Anterior cingulate cortex (tissue), 58 donors: ENCODE results near the gene ADAMTS3.

Experiments used
- DNase-seq, 58 donors: peaks; one replicate each; lab custom pipeline; 2025; lab: John Stamatoyannopoulos, UW

The ADAMTS3 gene

DNA sequence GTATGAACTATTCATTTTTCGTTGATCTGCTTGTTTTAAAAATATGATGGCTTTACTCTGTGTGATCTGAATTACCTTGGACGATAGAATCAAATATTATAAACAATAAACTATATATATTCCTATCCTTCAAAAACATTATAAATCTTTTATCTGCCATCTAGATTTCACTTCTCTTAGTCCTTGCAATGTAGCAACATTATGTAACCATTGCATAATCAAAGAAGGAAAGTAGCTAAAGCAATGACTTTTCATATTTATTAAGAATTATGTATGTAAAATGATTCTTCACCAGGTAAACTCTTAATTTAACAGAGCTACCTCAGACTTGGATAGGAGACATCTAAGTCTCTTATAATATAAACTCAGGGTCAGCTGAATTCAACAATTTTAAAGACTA is 210.5 kb downstream of the ADAMTS3 start:
- DNase-seq, result no peak

DNA sequence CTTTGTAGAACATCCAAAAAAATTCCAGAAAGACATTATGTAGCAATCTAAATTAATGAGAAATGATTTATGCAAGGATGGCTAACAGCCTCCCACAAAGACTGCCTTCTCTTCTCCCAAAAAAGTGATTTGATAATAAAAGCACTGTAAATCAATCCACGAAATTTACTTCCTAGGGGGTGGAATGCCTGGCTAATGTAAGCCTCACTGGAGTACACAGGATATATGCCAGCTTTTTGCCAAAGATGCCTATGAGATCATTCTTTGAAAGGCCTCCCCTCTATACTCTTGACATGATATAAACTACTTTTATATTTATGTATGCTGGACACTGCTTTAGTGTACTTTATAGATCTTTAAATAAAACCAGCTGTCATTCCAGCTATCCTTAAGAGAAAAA is 211.1 kb downstream of the ADAMTS3 start:
- DNase-seq, result no peak

DNA sequence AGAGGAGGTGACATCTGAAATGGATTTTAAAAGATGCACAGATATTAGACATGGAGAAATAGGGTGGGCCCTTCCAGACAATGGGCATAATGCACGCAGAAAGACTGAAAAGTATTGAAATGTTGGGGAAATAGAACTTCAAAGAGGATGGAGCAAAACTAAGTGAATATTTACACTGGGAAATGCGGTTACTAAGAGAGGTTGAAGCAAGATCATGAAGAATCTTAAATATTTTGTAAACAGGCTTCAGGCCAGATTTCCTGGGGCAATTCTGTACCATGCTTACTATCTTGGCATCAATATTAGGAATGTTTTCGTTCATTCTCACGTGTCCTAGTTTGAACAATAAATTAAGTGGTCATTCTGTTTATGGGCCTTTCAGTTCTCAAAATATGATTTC is 216.3 kb downstream of the ADAMTS3 start:
- DNase-seq, result no peak

DNA sequence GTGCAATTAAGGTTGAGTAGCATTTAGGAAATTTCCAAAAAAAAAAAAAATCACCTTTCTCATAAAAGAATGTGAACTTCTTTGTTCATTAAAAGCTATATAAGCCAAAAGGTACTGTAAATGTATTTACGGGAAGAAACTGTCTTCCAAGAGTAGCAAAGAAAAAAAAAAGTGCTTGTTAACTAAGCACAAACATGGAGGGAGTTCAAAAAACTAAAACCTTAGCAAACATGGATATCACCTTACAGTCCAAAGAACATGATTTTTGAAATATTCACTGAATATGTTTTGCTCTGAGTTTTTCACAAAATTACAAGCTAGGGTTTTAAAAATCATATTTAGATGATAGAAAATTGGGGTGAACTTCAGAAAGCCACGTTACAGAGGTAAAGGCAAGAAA is 217.5 kb downstream of the ADAMTS3 start:
- DNase-seq, result no peak

DNA sequence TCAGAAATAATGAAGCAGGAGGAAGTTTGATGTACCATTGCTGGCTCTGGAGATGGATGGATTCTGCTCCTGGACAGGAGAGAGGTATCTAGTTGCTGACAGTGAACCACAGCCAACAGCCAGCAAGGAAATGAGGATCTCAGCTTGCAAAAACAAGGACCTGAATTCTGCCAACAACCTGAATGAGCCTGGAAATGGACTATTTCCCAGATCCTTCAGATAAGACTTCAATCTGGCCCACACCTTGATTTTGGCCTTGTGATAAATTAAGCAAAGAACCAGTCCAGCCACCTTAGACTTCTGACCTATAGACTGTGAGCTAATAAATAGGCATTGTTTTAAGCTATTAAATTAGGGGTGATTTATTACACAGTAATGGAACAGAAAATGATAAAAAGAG is 220.3 kb downstream of the ADAMTS3 start:
- no peak for DNase-seq

DNA sequence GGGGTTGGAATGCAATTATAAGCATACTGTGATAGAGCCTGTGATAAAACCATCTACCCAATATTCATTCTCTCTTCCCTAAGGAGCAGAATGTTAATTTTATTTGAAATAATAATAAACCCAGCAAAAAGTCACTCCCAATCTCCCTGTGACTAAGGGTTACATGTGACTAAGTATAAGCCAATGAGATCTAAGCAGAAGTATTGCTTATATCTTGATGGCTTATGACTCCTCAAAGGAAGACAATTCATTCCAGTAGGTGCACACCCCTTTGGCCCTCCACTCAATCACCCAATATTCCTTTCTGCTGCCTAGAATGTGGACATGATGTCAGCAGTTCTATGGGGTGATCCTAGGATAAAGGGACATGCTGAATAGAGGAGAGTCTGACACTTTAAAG is 224.6 kb downstream of the ADAMTS3 start:
- no peak for DNase-seq

DNA sequence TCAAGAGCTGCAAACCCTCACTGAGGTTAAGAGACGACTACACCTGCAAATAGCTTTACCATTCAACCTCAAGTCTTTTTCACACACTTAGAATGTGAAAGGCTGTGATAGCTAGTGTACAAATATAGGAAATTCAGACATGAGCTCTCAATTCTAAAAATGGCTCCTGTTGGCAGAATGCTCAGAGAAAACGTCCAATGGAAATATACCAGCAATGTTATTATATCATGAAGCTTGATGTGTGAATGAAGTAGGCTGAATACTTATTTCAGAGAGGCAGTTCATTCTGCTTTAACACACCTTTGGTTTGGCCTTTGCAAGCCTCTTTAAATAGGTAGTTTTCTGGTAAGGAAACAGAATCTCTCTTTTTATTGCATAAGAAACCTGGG is 227.6 kb downstream of the ADAMTS3 start:
- peak in 2 of 58 donors; percentile 12 to 25 for DNase-seq

DNA sequence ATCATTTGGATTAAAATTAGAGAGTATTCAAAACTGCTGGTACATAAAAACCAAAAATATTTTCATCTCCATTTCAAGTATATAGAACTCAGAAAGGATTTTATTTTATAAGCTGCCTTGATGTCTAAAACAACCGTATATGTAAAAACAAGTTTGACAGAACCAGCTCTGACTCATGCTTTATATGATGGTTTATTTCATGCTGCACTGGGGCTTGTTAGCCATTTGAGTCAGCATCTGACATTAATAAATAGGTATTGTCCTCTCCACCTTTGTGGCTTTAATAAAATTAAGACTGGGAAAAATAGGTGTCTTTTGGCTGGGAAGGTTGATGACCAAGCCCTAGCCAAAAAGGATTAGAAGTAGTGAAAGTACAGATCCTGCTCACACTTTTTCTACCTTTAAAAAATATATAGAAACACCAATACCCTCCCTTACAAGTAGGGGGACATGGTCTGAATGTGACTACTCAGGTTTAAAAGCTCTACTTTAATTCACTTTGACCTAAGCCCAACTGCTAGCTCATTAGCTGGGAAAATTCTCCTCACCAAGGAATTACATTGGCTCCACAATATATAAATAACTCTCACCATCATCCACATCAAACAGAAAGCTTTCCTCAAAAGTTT is 228.1 kb downstream of the ADAMTS3 start:
- DNase-seq, result no peak

DNA sequence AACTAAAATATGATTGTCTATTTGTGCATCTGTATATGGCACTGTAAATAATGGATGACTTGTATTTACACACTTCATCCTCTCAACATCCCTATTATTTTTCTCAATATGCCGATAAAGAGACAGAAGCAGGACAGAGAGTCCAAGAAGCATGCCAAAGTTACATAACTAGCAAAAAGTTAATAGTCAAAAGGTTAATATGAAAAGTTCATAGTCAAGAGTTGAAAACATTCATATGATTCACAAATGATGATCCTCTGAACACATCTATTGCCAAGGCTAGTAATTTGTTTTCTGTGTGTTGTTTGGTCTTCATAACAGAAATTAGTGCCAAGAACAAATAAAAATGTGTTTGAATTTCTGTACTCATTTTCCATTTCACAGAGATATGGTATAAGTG is 231.0 kb downstream of the ADAMTS3 start:
- DNase-seq, result no peak

DNA sequence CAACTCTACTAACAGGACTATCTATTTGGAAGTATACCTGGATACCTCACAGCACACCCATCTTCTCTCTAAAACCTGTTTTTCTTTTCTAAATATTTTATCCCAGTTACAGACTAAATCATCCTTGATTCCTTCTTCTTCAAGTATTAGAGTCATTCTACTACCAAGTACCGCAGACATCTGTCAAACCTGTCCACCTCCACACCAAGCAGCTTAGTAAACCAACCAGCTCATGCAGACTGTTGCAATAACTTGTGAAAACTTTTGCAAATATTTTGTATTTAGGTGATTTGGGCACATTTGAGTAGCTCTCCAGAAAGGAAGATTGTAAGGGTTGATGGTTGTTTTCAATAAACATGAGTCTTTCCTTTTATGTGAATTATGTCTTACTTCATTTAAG is 238.6 kb downstream of the ADAMTS3 start:
- no peak for DNase-seq

DNA sequence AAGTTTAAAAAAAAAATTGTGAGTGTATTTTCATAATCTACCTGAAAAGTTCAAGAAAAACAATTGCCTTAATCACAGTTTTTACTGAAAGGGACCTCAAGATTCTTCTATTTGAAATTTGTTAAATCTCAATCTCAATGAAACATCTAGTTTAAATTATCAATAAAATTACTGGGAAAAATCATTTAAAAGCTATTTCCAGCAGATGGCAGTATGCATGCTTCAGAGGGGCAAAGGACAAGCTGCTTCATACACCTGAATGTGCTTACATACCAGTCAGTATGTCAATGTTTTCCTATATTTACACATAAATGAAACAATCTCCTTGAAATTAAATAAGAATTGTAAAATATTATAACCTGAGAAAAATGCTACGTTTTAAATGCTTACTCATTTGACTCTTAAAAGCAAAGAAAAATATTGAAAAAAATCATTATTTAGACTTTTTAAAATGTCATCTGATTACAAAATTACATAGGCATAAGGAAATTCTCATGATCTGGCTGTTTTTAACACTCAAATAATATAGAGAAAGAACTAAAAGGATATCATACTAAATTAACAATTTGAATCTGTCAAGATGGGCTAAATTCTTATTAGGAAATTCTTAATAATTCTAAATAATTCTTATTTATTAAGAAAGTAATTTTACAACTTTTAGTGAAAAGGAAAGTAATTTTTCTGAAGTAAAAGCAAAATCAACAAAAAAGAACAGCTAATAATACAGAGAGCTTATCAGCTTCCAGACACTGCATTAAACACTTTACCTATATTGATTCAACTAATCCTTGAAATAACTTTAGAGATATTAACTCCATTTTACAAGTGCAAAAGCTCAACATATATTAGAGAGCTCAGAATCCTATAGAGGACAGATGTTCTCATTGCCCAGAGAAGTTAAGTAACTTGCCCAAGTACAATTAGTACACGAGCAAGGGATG is 242.1 kb downstream of the ADAMTS3 start:
- no peak for DNase-seq

DNA sequence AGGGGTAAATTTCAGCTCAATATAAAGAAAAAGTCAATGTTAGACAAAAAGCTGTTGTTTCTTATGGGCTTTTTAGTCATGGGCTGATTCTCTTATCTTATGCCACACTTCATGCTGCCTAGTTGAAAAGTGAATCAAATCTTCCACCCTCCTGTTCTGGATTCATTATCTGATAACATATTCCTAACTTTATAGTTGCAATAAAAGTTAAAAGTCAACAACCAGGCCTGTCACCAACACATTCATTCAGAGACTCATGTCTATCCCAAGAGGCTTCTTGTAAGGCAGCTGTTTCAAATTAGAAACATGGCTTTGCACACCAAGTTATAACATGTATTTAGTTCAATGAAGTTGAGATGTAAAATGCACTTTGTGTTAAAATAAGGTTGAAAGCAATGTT is 243.8 kb downstream of the ADAMTS3 start:
- no peak for DNase-seq

DNA sequence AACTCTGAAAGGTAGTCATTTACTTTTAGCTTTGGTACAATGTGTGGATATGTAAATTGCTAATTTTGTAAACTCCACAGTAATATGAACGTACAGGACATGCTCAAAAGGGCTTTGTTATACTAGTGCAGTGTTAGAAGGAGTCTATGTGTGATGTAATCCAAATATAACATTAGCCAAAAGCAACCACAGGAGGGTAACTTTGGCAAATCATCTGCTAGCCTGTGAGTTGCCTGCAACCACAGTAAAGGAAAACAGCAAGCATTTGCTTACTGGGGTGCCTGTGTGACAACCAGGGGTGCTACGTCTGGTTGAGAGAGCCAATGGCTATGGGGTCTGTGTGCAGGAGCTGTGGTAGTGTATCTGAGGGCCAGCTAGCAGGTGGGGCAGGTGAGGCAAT is 245.8 kb downstream of the ADAMTS3 start:
- DNase-seq, result no peak

DNA sequence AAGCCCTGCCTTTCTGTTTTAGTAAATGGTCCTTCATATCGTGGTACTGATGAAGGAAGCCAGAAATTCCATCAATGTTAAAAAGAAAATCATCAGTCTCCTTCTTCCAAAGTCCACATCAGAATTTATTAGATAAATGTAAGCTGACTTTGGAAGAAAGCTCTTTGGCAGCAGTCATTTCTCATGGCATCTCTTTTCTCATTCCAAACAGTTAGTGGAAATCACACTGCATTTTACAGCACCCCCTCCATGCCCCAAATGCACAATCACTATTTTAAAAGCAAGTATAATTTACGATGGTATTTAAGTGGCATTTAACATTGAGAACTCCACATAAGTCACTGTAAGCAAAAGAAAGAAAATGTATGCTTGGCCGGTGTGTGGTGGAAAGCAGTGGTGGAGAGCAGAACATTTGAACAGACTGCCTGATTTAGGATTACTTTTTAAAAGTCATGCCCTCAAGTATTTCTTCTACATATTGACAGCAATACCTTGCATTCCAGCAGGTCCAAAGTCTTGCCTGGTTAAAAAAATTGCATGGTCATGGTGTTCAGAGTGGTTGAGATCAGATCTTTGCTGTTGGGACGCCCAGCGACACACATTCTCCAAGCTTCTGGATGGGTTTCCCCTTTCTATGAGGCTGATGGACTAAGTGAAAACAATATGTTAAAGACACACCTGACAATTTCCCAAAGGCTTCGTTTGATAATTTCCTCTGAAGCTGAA is 248.6 kb downstream of the ADAMTS3 start:
- no peak for DNase-seq

DNA sequence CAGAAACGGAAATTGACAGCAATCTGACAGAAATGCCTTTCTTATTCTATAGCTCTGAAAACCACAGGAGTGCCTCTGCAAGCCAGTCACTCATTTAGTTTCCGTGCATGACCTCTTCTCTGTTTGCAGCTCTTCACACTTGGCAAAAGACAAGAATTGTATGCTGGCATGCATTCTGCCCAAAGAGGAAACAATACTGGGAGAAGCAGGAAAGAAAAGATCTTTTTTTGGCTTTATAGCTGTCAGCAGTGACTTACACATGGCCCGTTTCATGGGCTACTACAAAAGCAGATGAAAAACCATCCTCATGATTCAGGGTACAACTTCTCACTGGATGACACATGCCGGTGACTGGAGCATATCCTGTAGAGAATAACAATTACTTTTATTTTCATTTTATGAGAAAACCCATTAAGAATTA is 249.4 kb downstream of the ADAMTS3 start:
- DNase-seq, result peak in 1 of 58 donors; percentile 8

DNA sequence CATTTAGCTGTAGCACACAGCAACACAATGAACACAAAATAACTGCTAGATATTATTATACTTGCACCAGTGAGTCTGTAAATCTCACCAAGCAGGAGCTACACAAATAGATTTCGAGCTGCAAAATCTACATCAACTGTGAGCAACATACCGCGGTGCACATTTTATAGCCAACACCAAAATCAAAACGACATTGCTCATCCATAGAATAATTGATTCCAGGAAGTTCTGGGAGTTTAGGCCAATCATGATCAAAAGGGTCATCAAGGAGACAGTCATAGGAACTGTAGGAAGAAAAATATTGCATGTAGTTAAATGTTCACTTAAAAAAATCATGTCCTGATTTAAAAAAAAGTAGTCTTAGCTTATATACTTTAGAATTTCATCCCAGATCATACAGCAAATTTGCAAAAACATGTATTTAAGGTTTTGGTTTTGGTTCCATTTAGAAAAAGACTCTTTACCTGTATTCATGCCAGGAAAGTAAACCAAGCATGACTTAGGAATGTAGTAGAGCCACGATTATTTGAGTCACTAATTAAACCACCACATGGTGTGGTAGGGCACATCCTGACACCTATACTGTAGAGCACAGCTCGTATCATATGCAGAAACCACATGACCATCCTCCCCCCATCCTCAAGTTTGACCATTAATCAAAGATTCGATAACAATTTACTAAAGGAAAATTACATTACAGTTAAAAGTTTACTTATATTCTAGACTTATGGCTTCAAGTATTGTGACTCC is 250.4 kb downstream of the ADAMTS3 start:
- DNase-seq, result no peak

DNA sequence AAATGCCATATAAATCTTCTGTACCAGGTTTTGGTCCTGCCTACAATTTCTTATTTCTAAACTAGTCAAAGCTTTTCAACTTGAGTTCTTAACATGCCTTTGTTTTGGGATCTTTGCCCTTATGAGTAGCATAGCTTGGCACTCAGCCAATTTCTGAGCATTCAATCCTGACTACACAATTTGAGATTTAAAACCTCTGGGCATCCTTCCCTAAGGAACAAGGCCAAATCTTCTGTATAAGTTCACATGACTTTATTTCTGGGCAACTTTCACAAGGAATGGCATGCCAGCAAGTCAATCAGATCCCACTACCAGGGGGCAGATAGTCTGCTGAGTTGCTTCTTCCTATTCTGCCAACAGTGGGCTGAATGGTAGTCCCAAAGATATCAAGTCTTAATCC is 254.2 kb downstream of the ADAMTS3 start:
- peak in 4 of 58 donors; percentile 5 to 36 (median 16) for DNase-seq

DNA sequence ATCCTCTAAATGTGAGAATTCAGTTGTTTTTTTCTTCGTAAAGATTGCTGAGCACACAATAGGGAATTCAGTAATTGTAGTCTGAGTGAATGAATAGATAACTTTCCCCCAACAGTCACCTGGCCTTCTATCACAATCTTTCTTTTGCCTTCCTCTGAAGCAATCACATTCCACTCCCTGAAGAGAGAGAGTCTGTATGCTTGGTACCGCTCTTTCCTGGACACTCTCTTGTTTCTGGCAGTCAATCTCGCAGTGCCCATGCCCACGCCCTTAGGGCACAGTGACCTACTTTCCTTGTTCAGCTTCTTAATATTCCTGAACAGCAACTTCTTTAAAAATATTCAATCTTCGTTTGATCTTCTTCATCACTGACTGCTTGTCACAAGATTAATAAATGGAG is 255.9 kb downstream of the ADAMTS3 start:
- DNase-seq, result peak in 1 of 58 donors; percentile 2

DNA sequence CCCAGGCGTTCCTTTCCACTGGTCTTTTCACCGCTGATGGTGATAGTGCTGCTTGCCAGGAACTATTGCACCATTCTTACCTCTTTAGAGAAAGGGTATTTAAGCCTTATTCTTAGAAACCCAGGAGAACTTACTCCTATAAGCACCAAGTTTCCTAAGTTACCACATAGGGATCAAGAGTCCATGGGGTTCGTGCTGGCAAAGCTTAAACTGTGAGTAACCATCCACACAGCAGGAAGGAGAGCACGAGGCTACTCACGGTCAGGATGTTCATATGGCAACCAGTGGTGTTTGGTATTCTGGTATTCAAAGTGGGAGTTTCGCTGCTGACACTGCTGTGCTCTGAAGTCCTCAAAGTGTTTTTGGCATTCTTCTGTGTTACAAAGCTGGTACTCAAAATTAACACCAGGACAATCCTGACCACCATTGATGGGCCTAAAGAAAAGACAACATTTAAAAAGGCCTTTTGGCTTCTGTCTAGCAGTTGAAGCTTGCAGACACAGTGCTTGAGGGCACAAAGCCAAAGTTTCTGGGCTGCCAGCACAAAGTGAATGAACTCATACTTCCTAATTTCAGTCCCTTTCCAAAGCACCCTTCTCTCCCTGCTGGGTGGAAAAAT is 256.9 kb downstream of the ADAMTS3 start:
- DNase-seq, result peak in 49 of 58 donors; percentile 2 to 87 (median 53)

DNA sequence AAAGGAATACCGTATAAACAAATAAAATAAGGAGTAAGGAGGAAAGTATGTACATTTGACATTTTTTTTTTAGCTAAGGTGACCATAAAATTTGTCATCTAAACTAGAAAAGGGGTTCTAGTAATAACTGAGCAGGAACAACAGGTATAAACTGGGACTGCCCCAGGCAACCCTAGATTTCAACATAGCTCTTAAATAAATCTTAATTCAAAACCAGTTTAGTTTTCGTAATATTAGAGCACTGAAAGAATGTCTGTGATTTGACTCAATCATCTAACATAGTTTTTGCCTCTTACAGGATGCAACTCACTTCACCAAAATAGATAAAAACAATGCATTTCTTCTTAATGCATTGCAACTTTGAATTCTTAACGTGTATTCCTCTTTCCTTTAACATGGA is 257.7 kb downstream of the ADAMTS3 start:
- no peak for DNase-seq
